GM12873 (cell line): ENCODE measurements around the gene GBX1.

Experiments used
- CTCF ChIP-seq: IDR thresholded peaks from 2 replicates; pipeline ENCODE4 v1.5.1; 2012; ENCODE audit warnings: low read depth, mild to moderate bottlenecking, moderate library complexity, low read length, control low read depth; ENCODE audit not compliant: insufficient read depth; ENCODE audit errors: missing control alignments

Gene GBX1

GRCh38 chr7:151201751-151202150, 34.3 kb upstream of the GBX1 start:
- TF ChIP-seq CTCF, result no peak

GRCh38 chr7:151201344-151201743, 33.9 kb upstream of the GBX1 start:
- TF ChIP-seq CTCF, result no peak

- TF ChIP-seq CTCF, result no peak
Observed at GRCh38 chr7:151198945-151199848, 31.7 kb upstream of the GBX1 start.

GRCh38 chr7:151197932-151198331, 30.4 kb upstream of the GBX1 start:
- no peak for TF ChIP-seq CTCF

GRCh38 chr7:151195616-151196450, 28.3 kb upstream of the GBX1 start:
- TF ChIP-seq CTCF, result no peak

- no peak for TF ChIP-seq CTCF
Observed at GRCh38 chr7:151194188-151194587, 26.7 kb upstream of the GBX1 start.

GRCh38 chr7:151193203-151193978, 25.9 kb upstream of the GBX1 start:
- TF ChIP-seq CTCF, result no peak
